Brain microvascular endothelial cell (primary cell): ENCODE results near the gene TNIP1.
A peak's percentile ranks its signal among the peaks of the same experiment; 100 is the strongest.

Source experiments
- DNase-seq: peaks from one replicate; pipeline ENCODE4 v3.0.0-alpha.2; 2020
- H3K27ac ChIP-seq: fragments of 250-450 bp; sonication (Bioruptor Pico); 2 replicates; pipeline ENCODE4 v1.5.1; 2020; ENCODE audit warnings: mild to moderate bottlenecking, moderate library complexity
- H3K27me3 ChIP-seq: fragments of 250-450 bp; sonication (Bioruptor Pico); replicated peaks from 2 replicates; pipeline ENCODE4 v1.5.1; 2020; ENCODE audit warnings: mild to moderate bottlenecking
- H3K36me3 ChIP-seq: fragments of 250-450 bp; sonication (Bioruptor Pico); replicated peaks from 2 replicates; pipeline ENCODE4 v1.5.1; 2020; ENCODE audit warnings: mild to moderate bottlenecking
- H3K4me3 ChIP-seq: 2 replicates; pipeline ENCODE4 v1.5.1; 2011; ENCODE audit warnings: low read depth, mild to moderate bottlenecking, control low read depth, low read length, moderate library complexity
- CTCF ChIP-seq: IDR thresholded peaks from 2 replicates; pipeline ENCODE4 v1.5.1; 2011; ENCODE audit warnings: low read depth, mild to moderate bottlenecking, moderate library complexity, low read length, control low read depth, inconsistent platforms; ENCODE audit errors: missing control alignments
- in situ Hi-C: cut with HindIII; loops from 2 replicates; pipeline ENCODE4 v1.10.0; 2017; ENCODE audit warnings: low sequenced_read_pairs, low pct_ligation_motif_present

Gene TNIP1

GRCh38 chr5:151118913-151119575 is 38.2 kb upstream of the TNIP1 start:
- in situ Hi-C loops, result no loop called here
- Histone ChIP-seq H3K27me3 (no peaks in the 10 kb centered on the region), H3K36me3 (peaks cover 89% of the 10 kb centered on the region), H3K27ac (no peak overlapping the region), H3K4me3 (no peak overlapping the region)
- no peak for DNase-seq
- TF ChIP-seq CTCF, result no peak

- peaks cover 79% of the 10 kb centered on the region for H3K36me3 ChIP-seq
- peak; percentile 46 for DNase-seq
- no peak overlapping the region for H3K27ac ChIP-seq
- H3K4me3 ChIP-seq, result no peak overlapping the region
- TF ChIP-seq CTCF, result peak; percentile 96
- H3K27me3 ChIP-seq, result no peaks in the 10 kb centered on the region
- in situ Hi-C loops, result no loop called here
Measured at GRCh38 chr5:151115272-151115905, 34.6 kb upstream of the TNIP1 start.

- Histone ChIP-seq H3K36me3 (peaks cover 78% of the 10 kb centered on the region), H3K27ac (no peak overlapping the region), H3K27me3 (no peaks in the 10 kb centered on the region), H3K4me3 (no peak overlapping the region)
- no peak for TF ChIP-seq CTCF
- no peak for DNase-seq
- in situ Hi-C loops, result no loop called here
Measured at GRCh38 chr5:151113651-151114050, 32.8 kb upstream of the TNIP1 start.

GRCh38 chr5:151110992-151111391 is 30.2 kb upstream of the TNIP1 start:
- DNase-seq, result no peak
- Histone ChIP-seq H3K27ac (no peak overlapping the region), H3K4me3 (no peak overlapping the region), H3K36me3 (peaks cover 80% of the 10 kb centered on the region), H3K27me3 (no peaks in the 10 kb centered on the region)
- TF ChIP-seq CTCF, result no peak
- in situ Hi-C loops, result no loop called here

GRCh38 chr5:151110122-151110681 is 29.4 kb upstream of the TNIP1 start:
- no peak overlapping the region for H3K4me3 ChIP-seq
- in situ Hi-C loops, result no loop called here
- H3K36me3 ChIP-seq, result peaks cover 83% of the 10 kb centered on the region
- no peak for TF ChIP-seq CTCF
- no peak for DNase-seq
- H3K27me3 ChIP-seq, result no peaks in the 10 kb centered on the region
- H3K27ac ChIP-seq, result no peak overlapping the region
